Smooth muscle cell of the coronary artery (primary cell): ENCODE results near the gene BNC2. TPM values are rescaled to one million over a fixed set of nuclear protein-coding genes. Genes with fewer than 3 reads are reported as not detected.

Source experiments
- total RNA-seq: library from RNA; depleted of rRNA; stranded (reverse); fragments of >200 nt; gene quantifications from 2 replicates; pipeline ENCODE4 v1.2.3, GENCODE V29; 2014; ENCODE audit warnings: low replicate concordance

The BNC2 gene, protein sequence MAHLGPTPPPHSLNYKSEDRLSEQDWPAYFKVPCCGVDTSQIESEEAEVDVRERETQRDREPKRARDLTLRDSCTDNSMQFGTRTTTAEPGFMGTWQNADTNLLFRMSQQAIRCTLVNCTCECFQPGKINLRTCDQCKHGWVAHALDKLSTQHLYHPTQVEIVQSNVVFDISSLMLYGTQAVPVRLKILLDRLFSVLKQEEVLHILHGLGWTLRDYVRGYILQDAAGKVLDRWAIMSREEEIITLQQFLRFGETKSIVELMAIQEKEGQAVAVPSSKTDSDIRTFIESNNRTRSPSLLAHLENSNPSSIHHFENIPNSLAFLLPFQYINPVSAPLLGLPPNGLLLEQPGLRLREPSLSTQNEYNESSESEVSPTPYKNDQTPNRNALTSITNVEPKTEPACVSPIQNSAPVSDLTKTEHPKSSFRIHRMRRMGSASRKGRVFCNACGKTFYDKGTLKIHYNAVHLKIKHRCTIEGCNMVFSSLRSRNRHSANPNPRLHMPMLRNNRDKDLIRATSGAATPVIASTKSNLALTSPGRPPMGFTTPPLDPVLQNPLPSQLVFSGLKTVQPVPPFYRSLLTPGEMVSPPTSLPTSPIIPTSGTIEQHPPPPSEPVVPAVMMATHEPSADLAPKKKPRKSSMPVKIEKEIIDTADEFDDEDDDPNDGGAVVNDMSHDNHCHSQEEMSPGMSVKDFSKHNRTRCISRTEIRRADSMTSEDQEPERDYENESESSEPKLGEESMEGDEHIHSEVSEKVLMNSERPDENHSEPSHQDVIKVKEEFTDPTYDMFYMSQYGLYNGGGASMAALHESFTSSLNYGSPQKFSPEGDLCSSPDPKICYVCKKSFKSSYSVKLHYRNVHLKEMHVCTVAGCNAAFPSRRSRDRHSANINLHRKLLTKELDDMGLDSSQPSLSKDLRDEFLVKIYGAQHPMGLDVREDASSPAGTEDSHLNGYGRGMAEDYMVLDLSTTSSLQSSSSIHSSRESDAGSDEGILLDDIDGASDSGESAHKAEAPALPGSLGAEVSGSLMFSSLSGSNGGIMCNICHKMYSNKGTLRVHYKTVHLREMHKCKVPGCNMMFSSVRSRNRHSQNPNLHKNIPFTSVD
- 11.0 and 29.6 TPM in 2 replicates for total RNA-seq

DNA sequence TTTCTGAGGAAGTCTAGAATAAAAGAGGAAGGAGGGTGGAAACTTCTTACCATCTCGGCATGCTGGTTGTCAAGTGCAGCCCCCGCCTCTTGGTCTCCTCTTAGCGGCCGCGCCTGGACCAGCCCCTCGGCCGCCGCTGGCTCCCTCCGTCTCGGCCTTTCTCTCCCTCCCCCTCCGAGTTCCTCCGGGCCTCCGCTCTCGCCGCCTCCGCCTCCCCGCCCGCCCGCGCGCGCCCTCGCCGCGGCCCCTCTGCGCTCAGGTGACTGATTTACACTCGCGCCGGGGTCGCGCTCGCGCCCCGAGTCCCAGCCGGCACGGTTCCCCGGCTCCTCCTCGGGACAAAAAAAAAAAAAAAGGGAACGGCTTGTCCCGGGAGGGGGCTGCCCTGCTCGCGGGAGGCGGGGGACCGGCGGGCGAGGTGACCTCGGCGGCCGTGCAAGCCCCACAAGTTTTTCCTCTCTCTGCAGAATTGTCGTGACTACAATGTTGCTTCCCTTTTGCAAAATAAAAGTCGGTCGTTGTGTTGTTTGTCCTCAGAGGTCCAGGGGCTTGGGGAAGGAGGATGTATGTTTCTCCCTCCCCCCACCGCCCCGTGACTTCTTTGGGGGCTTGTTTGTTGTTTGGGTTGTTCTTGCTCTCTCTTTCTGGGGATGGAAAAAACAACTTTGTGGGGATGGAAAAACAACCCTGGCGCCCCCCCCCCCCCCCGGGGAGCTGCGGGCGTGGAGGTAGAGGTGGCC, at the start of gene BNC2:
TSS of gene BNC2 (minus strand) at position 75 of the 740 bp plus-strand sequence. CDS start at position 53, 22 bp downstream.

